Peyer's patch (tissue), 4 donors: ENCODE measurements around the gene ZNF234.

Experiments
- POLR2A ChIP-seq, 2 donors: fragments of 450-650 bp; IDR thresholded peaks; one replicate each; pipeline ENCODE4 v1.5.1; 2017; ENCODE audit warnings: antibody characterized with exemption in 2 of 2, mild to moderate bottlenecking in 2 of 2, moderate library complexity in 2 of 2
- TF ChIP-seq, protein P1 (sequence below), 6 experiments: fragments of 450-650 bp in 4 of 6; fragments of 200-600 bp in 2 of 6; sonication (generic) in 1 of 6; IDR thresholded peaks; one replicate each; pipeline ENCODE4 v1.5.1; 2017 to 2019; ENCODE audit warnings: antibody characterized with exemption in 6 of 6, mild to moderate bottlenecking in 3 of 6, moderate library complexity in 1 of 6

DNA sequence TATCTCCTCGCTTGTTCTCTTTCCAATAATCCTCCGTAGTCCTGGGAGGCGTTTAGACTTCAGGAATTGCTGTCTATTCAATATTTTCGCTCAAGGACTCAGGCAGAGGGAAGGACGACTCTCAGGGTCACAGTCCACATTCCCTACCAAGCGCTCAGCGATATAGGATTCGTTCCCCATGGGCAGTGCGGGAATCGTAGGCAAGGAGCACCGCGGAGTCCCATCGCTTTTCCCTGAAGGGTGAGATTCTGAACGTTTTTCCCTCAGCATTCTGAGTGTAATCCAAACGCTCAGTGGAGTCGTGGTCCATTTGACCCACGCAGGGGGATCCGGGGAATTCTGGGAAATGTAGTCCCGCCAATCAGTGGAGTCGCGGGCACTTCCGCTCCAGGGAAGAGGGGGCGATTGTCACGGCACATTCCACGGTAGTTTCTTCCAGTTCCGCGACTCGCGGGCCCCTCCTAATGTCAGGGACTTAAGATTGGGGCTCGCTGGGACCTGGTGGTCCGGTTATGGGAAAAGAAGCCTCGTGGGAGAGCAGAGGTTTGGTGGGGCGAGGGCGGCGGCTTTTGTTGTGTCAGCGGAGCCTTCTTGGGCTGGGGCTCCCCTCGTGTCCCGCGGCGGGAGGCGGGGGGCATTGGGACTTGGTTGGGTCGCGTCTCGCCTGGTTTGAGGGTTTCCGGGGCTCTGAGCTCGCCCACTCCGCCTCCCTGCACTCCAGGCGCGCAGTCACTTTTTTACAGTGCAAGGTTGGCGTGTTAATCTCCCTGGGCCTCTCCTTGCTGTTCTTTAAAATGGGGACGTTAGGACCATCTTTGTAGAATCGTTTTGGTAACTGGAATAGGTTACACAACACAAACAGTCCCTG lies at the start of gene ZNF234:
- TF ChIP-seq, protein P1, sequence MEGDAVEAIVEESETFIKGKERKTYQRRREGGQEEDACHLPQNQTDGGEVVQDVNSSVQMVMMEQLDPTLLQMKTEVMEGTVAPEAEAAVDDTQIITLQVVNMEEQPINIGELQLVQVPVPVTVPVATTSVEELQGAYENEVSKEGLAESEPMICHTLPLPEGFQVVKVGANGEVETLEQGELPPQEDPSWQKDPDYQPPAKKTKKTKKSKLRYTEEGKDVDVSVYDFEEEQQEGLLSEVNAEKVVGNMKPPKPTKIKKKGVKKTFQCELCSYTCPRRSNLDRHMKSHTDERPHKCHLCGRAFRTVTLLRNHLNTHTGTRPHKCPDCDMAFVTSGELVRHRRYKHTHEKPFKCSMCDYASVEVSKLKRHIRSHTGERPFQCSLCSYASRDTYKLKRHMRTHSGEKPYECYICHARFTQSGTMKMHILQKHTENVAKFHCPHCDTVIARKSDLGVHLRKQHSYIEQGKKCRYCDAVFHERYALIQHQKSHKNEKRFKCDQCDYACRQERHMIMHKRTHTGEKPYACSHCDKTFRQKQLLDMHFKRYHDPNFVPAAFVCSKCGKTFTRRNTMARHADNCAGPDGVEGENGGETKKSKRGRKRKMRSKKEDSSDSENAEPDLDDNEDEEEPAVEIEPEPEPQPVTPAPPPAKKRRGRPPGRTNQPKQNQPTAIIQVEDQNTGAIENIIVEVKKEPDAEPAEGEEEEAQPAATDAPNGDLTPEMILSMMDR (IDR thresholded peaks at IDR 0.05) = no peak
- peak in 1 of 2 donors; percentile 27 for TF ChIP-seq POLR2A (IDR thresholded peaks at IDR 0.05)
